Nephron progenitor cell (in vitro differentiated cells): ENCODE data around the gene PRKCE.

Experiments used
- DNase-seq: peaks from one replicate; pipeline ENCODE4 v3.0.0; 2021
- H3K27ac Mint-ChIP-seq: 2 replicates; pipeline ENCODE4 v1.8.0; 2021; ENCODE audit warnings: mild to moderate bottlenecking, moderate library complexity, mixed read lengths
- H3K27me3 Mint-ChIP-seq: 2 replicates; pipeline ENCODE4 v1.8.0; 2021; ENCODE audit warnings: mild to moderate bottlenecking, low read depth, mixed read lengths; ENCODE audit not compliant: poor library complexity
- H3K36me3 Mint-ChIP-seq: 2 replicates; pipeline ENCODE4 v1.8.0; 2021; ENCODE audit warnings: low read depth, mixed read lengths
- H3K4me1 Mint-ChIP-seq: 2 replicates; pipeline ENCODE4 v1.8.0; 2021; ENCODE audit warnings: mixed read lengths
- H3K4me3 Mint-ChIP-seq: 2 replicates; pipeline ENCODE4 v1.8.0; 2021; ENCODE audit warnings: mild to moderate bottlenecking, moderate library complexity, mixed read lengths
- H3K9me3 Mint-ChIP-seq: 2 replicates; pipeline ENCODE4 v1.8.0; 2021; ENCODE audit warnings: mild to moderate bottlenecking, moderate library complexity, mixed read lengths
- TF ChIP-seq, protein P1 (sequence below): fragments of 200-600 bp; sonication (generic); IDR thresholded peaks from 2 replicates; pipeline ENCODE4 v1.5.0; 2021; ENCODE audit warnings: antibody characterized with exemption

The PRKCE gene

DNA sequence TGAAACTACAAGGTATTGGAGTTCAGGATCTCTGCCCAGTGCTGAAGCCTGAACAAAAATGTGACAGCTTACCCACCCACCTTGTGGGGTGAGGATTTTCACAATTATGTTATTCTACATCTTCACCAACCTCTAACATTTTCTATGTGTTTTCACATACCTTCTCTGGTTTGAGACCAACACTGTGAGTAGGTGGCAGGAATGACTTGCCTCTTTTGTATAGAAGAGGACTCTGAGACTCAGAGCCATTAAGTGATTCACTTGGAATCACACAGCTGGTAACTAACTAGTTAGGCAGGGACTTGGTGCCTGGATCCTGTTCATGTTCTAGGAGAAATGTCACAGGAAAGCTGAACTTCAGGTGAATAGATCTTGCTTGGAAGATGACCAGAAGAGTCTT lies 25.7 kb upstream of the PRKCE start:
- Mint-ChIP-seq H3K9me3 (no peaks in the 10 kb centered on the region), H3K4me3 (no peak overlapping the region), H3K27me3 (peaks cover 36% of the 10 kb centered on the region), H3K36me3 (no peaks in the 10 kb centered on the region), H3K27ac (no peak overlapping the region), H3K4me1 (no peaks in the 10 kb centered on the region)
- no peak for DNase-seq
- TF ChIP-seq, protein P1, sequence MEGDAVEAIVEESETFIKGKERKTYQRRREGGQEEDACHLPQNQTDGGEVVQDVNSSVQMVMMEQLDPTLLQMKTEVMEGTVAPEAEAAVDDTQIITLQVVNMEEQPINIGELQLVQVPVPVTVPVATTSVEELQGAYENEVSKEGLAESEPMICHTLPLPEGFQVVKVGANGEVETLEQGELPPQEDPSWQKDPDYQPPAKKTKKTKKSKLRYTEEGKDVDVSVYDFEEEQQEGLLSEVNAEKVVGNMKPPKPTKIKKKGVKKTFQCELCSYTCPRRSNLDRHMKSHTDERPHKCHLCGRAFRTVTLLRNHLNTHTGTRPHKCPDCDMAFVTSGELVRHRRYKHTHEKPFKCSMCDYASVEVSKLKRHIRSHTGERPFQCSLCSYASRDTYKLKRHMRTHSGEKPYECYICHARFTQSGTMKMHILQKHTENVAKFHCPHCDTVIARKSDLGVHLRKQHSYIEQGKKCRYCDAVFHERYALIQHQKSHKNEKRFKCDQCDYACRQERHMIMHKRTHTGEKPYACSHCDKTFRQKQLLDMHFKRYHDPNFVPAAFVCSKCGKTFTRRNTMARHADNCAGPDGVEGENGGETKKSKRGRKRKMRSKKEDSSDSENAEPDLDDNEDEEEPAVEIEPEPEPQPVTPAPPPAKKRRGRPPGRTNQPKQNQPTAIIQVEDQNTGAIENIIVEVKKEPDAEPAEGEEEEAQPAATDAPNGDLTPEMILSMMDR: no peak

DNA sequence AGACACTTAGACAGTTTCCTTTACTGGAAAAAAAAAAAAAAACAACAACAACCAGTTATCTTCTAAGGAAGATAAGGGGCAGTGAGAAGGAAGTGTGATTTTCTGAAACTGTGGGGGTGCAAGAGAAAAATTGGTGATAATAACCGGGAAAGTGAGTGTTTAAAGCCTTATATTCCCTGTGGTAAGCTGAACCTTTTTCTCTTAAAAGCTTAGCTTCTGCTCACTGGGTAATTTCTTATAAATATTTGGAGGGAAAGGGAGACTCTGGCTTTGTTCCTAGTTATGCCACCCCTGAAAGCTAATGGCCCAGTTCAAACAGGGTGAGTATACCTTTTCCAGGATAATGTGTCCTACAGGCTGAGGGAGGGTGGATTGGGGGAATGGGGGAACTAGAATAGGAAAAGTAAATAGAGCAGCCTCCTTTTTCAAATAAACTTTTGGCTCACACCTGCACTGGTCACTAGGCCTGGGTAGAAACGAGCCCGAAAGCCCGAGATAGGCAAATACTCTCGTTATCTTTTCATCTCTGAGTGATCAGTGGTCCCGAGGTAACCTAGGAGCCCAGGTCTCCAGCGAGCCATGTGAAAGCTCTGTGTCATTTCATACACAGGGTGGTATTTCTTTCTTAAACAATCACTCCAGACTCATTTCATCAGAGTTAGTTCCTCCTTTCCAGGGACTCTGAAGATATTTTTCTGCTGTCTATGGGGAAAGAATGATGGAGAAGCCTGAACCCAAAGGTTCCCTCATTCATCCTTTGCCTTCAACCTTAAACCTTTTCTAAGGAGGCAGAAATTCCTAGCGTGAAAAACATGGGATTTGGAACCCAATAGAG lies 24.9 kb upstream of the PRKCE start:
- Mint-ChIP-seq H3K9me3 (no peaks in the 10 kb centered on the region), H3K36me3 (no peaks in the 10 kb centered on the region), H3K27ac (no peak overlapping the region), H3K4me1 (no peaks in the 10 kb centered on the region), H3K27me3 (peaks cover 30% of the 10 kb centered on the region), H3K4me3 (no peak overlapping the region)
- TF ChIP-seq, protein P1: no peak
- DNase-seq: no peak

DNA sequence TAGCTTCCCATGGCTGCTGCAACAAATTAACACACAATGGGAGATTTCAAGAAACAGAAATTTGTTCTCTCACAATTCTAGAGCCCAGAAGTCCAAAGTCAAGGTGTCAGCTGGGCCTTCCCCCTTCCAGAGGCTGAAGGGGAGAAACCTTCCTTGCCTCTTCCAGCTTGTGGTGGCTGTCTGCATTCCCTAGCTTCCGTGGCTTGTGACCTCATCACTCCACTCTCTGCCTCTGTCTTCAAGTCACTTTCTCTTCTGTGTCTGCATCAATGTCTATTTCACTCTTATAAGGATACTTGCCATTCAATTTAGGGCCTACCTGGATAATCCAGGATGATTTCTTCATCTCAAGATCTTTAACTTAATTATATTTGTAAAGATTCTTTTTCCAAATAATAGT lies 23.6 kb upstream of the PRKCE start:
- H3K36me3 Mint-ChIP-seq: no peaks in the 10 kb centered on the region
- no peaks in the 10 kb centered on the region for H3K4me1 Mint-ChIP-seq
- H3K4me3 Mint-ChIP-seq: no peak overlapping the region
- no peaks in the 10 kb centered on the region for H3K9me3 Mint-ChIP-seq
- no peak overlapping the region for H3K27ac Mint-ChIP-seq
- no peak for DNase-seq
- TF ChIP-seq, protein P1: no peak
- H3K27me3 Mint-ChIP-seq: peaks cover 31% of the 10 kb centered on the region

DNA sequence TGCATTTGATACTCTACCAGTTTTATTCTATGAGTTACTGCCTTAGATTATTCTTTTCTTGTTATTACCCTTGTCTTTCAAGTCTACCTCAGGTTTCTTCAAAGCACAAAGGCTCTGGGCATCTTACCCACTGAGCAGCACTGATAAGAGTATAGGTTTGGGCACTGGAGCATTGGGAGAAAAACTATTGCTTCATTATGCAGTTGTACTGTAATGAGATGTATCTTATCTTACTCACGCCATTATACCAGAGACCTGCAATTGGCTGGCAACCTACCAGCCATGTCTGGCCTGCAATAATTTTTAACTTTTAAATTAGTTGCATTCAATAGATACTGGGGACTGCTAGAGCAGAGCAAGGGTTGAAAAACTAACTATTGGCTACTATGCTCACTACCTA lies 21.5 kb upstream of the PRKCE start:
- DNase-seq: no peak
- TF ChIP-seq, protein P1: no peak
- Mint-ChIP-seq H3K27ac (no peak overlapping the region), H3K4me1 (no peaks in the 10 kb centered on the region), H3K27me3 (peaks cover 38% of the 10 kb centered on the region), H3K4me3 (no peak overlapping the region), H3K9me3 (no peaks in the 10 kb centered on the region), H3K36me3 (no peaks in the 10 kb centered on the region)

DNA sequence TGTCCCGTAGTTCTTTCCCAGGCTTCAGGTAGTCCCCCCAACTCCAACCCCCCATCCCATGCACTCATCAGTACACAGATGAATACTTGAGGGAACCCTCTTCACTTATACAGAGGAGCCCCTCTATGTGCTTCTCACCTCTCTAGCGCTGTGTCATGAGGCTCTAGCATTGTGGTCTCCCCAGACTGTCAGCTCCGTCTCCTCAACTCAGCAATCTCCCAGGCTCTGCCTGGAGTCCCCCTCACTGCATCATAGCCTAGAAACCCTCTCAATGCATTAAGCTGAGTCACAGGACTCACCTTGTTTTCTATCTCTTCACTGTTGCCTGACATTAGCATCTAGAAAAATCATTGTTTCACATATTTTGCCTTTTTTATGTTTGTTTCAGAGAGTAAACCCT lies 20.2 kb upstream of the PRKCE start:
- H3K27me3 Mint-ChIP-seq: peaks cover 38% of the 10 kb centered on the region
- DNase-seq: no peak
- TF ChIP-seq, protein P1: no peak
- no peaks in the 10 kb centered on the region for H3K4me1 Mint-ChIP-seq
- no peaks in the 10 kb centered on the region for H3K9me3 Mint-ChIP-seq
- no peak overlapping the region for H3K27ac Mint-ChIP-seq
- H3K36me3 Mint-ChIP-seq: no peaks in the 10 kb centered on the region
- no peak overlapping the region for H3K4me3 Mint-ChIP-seq

DNA sequence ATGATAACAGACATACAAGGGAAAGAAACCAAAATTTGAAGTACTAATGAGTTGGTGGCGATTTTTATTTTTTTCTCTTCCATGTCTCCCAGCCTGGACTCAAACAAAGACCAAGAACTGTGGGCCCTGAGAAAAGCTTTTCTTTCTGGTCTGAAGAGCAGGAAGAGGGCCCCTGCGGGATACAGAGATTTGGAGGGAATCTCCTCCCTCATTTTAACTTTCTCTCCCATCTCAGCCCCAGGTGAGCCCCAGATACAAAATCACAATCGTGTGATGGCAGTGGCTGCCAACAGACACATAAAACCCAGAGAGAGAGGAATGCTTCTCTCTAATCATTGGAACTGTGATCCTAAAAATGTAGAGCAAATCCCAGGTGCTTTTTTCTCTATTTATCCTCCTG lies 19.5 kb upstream of the PRKCE start:
- Mint-ChIP-seq H3K4me3 (no peak overlapping the region), H3K27ac (no peak overlapping the region), H3K27me3 (peaks cover 40% of the 10 kb centered on the region), H3K9me3 (no peaks in the 10 kb centered on the region), H3K4me1 (no peaks in the 10 kb centered on the region), H3K36me3 (no peaks in the 10 kb centered on the region)
- no peak for DNase-seq
- TF ChIP-seq, protein P1: no peak
